Measurements from ENCODE around the gene HOXB9.

HOXB9 gene

DNA sequence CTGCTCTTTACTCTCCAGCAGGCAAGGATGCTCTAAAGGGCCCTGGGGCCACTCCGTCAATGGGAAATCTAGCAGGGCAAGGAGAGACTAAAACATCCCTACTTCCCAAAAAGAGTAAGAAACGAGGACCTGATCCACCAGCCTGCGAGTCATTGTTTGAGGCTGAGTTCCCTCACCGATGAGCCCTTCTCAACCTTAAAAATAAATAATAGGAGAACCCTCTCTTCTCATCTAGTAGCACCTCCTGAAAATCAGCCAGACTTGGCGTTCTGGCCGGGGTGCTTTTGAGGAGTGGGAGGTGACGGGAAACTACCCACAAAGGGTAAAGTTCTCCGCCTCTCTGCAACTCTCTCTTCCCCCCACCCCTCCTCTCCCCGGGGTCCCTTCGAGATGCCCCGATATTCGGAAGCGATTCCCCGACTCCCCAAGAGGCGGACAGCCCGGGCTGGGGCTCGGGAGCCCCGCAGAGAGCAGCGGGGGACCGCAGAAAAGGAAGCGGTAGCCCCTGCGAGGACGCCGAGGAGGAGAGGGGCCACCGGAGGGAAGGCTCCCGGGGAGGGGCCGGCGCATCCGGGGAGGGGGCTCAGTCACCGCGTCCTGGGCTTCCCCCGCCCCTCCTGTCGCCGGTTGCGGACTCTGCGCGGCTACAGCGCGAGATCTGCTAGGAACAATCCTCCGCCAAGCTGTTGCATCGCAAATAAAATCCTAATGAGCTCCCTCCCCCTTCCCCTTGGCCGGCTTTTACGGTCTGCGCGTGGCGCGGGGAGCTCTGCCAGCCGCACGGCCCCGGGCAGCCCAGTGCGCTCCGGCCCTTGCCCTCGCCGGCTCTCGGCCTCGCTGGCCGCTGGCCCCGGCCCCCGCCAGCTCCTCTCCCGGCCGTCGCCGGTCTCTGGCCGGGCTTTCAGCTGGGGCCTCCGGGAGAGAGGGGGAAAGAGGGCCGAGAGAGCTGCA lies 1.3 kb downstream of the HOXB9 start:
- peak; percentile 80 for DNase-seq (ENCODE audit: low spot score)

DNA sequence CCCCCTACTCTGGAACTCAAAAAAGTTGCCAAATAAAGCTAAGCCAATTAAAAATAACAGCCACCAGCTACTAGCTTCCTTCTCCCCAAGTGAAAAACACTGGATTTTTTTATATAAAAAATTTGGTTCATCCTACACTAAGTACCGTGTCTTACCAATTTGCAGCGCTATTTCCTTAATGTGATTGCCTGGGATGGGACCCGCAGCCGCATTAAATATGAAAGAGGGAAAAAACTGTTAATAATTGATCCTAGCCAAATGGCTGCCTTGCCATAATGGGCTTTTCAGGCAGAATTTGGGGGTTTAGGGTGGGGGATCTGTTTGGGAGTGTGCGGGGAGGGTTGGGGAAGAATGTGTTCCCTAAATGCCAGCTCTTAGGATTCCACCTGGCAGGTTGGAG lies 2.0 kb downstream of the HOXB9 start:
- no peak for DNase-seq (ENCODE audit: low spot score)

DNA sequence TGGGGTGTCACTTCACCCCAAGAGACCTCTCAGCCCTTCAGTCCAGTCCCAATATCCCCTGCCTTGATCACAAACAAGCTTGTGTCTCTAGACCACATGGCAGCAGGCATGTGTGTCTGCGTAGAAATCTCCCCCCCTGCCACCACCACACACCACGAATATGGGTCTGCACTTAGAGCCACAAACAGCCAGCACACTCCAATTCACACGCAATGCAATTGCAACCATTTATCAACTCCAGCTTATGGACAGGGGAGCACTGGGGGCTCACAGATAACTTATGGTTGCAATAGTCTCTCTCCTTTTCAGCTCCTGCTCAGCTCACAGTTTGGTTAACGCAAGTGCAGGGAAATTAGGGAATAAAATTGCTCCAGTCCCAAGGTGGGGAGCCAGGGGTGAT lies 2.6 kb downstream of the HOXB9 start:
- DNase-seq (ENCODE audit: low spot score): no peak

DNA sequence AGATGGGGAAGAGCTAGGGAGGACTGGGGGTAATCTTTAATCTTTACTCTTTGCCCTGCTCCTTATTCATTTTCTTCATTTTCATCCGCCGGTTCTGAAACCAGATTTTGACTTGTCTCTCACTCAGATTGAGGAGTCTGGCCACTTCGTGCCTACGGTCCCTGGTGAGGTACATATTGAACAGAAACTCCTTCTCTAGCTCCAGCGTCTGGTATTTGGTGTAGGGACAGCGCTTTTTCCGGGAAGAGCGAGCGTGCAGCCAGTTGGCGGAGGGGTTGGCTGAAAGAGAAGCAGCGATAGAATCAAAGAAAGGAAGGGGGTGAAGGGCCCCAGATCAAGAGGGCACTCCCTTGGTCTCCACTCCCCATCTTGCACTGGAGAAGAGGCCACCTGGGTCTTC lies 3.3 kb downstream of the HOXB9 start:
- DNase-seq (ENCODE audit: low spot score): no peak

DNA sequence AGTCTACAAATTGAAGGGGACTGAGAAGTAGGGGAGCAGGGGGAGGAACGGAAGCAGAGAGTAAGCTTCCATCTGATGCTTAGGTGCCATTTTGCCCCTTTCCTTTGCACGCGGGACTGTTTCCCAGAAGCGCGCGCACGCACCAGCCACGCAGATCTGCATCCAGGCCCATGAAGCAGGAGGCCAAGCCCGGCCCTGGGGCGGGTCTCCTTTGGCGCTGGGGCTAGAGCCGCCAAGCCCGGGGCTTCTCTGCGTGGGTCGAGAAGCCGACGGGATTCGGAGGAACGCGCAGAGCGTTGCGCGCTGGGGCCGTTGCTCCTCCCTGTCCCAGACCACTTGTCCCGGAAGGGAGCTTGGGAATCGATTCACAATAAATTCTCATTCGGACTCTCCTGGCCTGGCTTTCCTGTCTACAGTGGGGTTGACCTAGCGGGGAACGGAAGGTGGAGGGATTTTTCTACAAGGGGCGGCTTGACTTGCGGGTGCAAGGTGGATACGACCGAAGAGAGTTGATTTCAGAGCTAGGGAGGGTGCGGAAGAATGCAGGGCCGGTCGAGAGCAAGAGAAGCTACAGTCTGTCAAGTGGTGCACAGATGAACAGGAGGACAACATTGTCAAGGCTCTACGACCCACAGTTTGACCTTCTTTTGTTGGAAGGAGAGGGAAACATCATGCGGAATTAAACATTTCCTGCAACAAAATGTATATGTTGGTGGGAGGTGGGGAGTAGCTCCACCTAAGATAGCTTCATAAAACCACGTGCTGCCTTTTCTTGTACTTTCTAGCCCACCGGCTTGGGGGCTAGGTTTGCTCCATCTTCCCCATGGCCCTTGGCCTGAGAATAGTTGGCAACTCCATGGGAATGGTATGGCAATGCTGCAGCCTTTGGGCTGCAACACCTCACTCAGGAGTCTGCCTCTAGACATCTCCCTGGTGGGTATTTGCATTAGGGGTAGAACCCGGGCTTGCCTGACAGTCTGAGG lies 4.5 kb downstream of the HOXB9 start:
- DNase-seq (ENCODE audit: low spot score): no peak

DNA sequence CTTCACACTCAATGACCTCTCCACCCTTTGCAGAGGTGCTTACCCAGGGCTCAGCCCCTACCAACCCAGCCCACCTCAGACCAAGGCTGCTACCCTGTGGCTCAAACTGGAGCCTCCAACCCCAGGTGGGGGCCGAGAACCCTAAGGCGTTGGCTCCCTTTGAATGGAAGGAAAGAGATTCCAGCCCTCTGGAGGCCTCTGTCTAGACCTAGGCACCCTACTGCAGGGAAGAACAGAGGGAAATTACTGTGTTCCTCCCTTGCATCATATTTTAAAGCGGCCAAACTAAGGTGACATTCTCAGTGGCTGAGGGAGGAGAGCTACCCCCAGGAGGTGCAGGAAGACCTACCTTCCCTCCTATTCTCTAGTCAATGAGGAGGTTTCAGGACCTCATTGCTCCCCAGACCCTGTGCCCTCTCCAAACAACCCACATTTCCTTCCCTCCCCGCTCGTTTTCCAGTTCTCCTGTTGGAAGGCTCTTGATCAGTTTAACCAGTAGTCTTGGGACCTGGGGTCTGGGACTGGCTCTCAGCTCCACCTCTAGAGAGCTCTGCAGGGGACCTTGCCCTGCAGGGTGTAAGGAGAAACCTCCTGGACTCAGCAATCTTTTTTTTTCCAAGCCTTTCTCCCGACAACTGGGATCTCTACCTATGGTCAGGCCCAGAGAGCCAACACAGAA lies 5.6 kb downstream of the HOXB9 start:
- DNase-seq (ENCODE audit: low spot score): no peak

DNA sequence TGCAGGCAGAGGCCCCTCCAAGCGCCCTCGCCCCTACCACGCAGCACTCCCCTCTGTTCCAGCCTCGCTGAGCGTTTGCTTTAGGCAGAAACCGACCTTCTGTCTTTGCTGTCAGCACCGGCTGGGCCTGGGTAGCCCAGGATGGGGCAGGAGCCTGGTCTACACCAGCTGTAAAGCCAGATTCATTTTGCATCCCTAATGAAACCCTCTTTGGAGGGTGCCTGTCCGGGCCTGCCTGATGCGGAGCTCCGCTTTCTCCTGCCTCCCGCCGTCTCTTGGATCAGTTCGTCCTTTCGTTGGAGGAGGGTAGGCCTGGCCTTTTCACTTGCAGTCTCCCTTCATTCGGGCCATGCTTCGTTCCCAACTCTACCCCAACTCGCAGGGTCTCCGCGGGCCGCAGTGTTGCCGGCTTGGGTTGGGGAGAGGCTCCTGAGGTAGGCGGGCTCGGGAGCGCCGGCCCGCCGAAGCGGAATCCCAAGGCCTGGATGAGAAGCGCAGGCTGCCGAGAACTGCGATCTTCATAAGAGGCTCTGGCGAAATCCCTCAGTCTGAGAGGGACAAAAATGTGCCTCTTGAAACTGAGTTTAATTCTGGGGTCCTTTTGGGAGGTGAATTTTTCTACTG lies 6.2 kb downstream of the HOXB9 start:
- DNase-seq (ENCODE audit: low spot score): no peak

DNA sequence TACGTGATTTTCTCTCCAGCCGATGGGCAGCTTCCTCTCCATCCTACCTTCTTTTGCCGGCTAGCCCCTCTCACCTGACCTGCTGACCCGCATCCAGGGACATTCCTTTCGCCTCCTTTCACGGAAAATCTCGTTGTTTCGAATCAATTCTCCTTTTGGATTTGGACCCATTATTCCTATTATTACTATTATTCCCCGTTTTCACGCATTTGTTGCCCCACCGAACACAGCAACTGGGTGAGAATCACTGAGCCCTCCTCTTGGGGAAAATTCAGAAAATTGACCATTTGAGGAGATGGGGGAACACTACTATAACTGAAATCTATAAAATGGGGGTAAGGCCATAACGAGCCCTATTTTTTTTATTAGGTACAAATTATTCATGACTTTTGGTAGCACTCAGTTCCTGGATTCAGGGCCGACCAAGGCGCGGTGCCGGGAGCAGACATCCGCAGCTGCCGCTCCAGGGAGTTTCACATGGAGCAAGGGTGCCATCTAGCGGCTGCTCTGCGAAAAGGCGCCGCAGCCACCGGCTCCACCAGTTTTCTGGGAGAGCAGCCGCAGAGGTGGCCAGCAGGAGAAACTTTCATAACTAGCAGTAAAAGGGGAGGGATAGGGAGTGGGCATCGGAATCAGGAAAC lies 7.8 kb downstream of the HOXB9 start:
- peak; percentile 92 for DNase-seq (ENCODE audit: low spot score)

DNA sequence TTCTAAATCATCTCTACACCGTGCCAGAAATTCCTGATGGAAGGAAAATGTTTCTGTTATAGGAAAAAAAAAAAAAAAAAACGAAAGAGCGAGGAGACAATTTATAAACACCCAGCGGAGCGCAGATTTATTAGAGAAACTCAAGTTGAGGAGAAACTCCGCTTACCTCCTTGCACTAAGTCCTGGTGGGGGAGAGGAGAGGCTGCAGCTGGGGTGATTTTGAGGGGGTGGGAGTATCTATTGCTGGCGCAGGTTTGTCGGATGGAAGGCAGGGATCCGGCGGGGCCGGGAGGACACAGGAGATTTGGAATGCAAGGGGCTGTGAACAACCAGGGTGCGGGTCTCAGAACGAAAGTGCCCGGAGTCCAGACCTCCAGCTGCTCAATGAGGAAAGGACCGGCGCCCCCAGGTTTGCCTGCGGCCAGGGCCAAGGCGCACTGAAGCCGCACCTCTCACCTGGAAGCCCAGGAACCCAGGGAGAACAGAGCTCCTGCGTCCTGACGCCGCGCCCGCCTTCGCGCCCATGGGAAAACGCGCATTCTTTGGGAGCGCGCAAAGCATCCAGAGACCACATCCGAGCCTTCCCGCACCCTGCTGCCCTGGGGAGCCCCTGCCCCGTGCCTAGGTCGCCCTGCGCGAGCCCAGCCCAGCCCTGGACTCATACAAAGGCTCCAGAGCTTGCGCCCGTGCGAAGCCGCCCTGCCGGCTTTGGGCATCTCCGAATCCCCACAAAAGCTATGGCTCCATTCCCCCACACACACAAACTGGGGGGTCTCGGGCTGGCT lies 8.5 kb downstream of the HOXB9 start:
- no peak for DNase-seq (ENCODE audit: low spot score)

DNA sequence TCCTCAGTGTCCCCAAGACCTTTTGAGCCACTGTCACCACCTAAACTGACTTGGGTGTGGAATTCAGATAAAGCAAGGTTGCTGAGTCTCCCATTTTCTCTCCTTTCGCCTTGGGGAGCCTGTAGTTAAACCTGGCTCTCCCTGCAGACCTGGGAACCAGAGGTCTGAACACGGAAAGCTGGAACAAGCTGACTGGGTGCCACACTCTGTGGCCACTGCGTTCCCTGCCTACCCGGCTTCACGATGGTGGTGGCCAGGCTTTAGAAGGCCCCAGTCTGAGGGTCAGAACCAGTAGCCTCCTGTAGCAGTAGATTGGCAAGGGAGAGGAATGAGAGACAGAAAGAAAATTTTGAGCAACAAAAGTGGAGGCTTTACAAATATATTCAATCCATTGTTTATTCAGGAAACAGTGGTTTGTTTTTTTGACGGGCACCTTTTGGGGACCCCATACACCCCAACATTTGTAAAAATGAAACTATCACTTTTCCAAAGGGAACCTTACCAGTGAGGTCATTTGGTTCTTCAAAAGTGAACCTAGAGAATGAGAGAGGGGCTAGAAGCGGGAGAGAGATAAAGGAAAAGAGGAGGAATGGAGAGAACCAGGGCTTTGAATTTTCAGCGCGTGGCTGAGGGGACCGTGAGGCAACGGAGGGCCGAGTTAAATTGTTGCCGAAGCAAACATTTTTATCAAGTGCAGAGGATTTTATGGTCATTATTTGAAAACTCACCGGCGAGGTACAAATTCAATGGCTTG lies 9.3 kb downstream of the HOXB9 start:
- DNase-seq (ENCODE audit: low spot score): no peak

DNA sequence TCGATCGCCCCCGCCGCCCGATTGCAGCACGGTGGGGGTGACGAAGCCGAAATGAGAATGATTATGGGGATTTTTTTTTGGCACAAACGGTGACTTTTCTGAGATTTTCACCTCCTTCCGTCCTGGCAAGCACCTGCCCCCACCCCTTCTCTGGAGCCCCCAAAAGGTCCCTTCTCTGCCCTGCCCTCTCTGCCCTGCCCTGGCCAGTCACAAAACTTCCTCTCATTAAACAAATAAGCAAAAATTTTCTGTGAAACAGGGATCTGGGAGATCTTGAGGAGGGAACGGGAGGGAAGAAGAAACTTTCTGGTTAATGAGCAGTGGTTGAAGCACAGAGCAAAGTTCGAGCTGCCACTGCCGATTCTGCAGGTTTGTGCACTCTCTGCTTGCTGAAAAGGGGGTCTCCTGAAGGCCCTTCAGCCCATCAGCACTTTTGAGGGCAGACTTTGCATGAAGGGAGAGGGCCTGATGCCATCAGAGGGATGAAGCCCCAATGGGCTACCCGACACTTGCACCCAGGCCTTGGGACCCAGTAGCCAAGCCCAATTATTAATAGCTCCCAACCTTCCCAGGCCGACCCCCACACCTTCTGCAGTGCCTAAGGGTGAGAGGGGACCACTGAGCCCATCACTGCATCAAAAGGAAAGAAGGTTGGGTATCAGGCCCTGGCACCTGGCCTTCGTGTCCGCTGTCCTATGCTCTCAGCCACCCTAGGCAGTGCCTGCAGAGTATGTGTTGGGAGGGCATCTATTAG lies 10.0 kb downstream of the HOXB9 start:
- no peak for DNase-seq (ENCODE audit: low spot score)

DNA sequence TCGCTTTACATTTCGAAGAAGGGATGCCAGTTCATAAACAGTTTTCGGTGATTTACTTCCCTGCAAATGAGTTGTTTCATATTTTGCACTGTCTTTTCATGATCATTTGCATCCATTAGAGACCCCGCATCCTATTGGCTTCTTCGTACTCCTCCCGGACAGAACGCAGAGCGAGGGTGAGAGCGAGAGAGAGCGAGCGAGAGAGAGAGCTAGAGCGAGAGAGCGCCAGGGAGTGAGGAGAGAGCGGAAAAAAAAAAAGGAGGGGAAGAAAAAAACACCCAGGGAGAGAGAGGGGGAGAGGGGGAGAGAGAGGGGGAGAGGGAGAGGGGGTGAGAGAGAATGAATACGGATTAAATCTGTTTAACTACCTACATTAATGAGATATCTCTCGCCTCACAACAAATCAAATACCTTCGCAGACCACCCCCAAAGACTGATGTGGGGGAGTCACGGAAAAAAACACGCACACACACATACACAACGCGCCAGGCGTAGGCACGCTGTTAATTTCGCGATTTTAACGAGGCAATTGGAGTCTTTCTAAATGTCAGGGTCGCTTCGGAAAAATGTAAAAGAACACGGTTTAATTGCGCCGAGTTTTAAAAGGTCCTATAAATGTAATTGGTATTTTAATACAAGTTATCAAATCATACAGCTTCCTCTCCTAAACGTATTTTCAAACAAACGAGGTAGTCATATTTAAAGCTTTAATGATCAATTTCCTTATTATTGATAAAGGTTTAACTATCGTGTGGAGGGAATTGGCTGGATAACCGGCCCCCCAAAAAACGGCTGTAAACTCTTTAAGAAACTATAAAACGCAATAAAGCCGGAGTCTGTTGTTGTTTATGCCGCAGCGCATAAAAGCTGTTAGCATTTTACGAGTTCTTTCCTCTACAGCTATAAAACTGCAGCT lies 10.9 kb downstream of the HOXB9 start, which contains the start of gene HOXB8:
Gene HOXB8, minus strand, starts transcription at position 246 of the 916 bp plus-strand sequence. CDS start 588 bp downstream, outside the sequence.
- peak; percentile 44 for DNase-seq (ENCODE audit: low spot score)

DNA sequence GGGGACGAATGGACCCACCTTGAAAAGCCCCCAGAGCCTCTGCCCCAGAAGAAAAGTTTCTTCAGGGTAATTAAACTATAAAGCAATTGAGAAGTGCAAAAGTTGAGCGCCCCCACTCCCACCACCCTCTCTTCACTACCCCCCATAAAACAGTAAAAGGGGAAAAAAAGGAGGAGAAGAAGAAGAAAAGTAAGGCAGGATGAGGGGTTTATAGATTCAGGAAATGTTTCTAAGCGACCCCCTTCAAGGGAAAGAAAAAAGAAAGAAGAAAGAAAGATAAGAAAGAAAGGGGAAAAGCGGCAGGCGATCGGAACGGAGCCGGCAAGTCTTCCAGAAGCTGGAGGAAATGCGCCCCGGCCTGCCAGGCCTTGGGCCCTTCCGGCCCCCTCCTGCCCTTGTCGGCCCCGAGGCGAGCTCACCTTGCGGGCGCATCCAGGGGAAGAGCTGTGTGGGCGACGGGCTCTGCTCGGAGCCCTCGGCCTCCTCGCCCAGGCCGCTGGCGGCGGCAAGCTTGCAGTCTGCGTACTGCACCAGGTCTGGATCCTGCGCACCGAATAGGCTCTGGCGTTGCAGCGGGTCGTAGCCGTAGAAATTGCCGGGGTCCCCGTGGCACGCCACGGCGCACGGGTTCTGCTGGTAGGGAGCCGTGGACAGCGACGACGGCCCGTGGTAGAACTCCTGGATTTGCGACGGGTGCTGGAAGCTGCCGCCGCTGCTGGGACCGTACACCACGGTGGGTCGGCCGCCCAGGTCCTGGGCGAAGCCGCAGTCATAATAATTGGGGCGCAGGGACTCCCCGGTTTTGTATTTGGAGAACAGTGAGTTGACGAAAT lies 12.1 kb downstream of the HOXB9 start:
- peak; percentile 56 for DNase-seq (ENCODE audit: low spot score)

DNA sequence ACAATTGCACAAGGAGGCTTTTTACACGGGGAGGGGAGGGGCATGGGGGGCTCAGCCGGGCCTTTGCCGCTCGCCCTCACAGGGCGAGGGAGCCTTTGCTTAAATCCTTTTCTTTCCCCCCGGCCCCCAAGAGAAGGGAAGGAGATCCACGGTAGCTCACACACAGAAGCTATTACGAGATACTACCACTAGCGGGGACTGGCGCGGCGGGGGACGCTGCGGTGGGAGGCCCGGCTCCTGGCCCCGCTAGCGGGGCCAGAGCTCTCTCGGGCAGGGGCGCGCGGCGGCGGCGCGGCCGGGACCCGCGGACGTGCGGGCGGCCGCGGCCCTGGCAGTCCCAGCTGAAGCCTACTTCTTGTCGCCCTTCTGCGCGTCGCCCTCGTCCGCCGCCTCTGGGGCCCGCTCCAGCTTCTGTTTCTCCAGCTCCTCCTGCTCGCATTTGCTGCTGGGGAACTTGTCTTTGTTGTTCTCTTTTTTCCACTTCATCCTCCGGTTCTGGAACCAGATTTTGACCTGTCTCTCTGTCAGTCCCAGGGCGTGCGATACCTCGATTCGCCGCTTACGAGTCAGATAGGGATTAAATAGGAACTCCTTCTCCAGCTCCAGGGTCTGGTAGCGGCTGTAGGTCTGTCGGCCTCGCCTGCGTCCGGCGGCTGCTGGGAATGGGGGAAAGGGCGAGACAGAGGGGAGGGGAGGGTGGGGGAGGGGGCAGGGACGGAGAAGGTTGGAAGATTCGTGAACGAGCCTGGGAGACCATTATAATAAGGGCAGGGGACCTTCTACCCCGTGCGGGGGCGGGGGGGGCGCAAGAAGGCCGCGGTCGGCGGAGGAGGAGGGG lies 13.1 kb downstream of the HOXB9 start:
- peak; percentile 78 for DNase-seq (ENCODE audit: low spot score)

DNA sequence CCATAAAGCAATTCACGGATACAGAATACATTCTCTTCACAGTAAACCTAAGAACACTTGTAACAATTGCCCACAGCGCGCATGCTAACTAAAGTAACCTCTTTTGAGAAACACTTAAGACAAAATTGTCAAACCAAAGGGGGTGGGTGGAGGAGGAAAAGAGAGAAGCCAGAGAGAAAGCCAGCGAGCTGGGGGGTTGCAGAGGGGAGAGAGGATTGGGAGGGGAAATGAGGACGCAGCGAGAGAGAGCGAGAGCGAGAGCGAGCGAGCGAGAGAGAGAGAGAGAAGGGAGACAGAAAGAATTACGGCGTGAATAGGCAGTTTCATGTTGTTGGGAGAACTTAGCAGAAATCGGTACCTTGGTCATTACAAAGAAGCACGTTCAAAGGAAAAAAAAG lies 13.7 kb downstream of the HOXB9 start:
- peak; percentile 35 for DNase-seq (ENCODE audit: low spot score)

Data from GM03348 (cell line).